ENCODE results near the gene FBXO46.
"Not testable (repeated sequence)": the region's sequence is repeated elsewhere in the genome, so short reads cannot be mapped to it uniquely, and the experiment has no call there.

Gene FBXO46

DNA sequence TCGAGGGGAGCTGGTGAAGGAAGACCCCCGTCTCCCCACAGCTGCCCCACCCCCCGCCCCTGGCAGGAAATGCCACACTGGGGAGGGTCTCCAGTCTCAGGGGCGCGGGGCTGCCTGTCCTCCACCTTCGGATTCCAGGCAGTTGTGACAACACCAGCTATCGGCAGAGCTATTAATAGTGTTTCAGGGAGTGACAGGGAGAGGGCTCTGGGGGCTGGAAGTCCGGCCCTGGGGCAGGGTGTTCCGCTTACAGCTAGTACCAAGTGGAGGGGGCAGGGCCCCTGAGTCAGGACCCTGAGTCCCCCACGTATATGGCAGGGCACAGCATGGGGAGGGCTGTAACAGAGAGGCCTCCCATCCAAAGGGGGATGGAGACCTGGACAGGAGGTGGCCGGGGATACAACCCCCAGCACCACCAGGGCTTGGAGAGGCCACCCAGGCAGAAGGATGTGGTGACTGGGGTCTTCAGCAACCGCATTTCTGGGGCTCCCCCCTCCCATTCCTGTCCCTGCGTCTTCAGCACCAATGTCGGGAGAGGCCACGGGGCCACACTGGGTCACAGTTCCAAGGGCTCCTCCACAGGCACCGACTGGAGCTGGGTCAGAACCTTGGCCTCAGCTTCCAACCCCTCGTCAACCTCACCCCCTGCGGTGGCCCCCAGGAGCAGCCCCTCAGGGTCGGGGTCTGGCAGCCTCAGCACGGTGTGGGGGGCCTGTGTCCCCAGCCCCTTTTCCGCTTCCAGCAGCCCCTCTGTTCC, 34.4 kb upstream of the FBXO46 start:
- FAIRE-seq (no peak), DNase-seq (ENCODE audit: insufficient read length) (no peak)

GRCh38 chr19:45764475-45764874, 33.8 kb upstream of the FBXO46 start:
- no peak for TF ChIP-seq POLR2A (IDR thresholded peaks at IDR 0.05; ENCODE audit: low read depth, low read length)
- DNase-seq (ENCODE audit: insufficient read length) (no peak), FAIRE-seq (no peak)

More for the DNA sequence above, 34.4 kb upstream of the FBXO46 start:
- TF ChIP-seq TAF1 (IDR thresholded peaks at IDR 0.05; ENCODE audit: borderline replicate concordance, low read depth, low read length), result no peak
- TF ChIP-seq POLR2A (IDR thresholded peaks at IDR 0.05; ENCODE audit: low read depth, low read length), result no peak
- TF ChIP-seq POLR2AphosphoS5 (IDR thresholded peaks at IDR 0.05; ENCODE audit: low read depth, low read length), result no peak

DNA sequence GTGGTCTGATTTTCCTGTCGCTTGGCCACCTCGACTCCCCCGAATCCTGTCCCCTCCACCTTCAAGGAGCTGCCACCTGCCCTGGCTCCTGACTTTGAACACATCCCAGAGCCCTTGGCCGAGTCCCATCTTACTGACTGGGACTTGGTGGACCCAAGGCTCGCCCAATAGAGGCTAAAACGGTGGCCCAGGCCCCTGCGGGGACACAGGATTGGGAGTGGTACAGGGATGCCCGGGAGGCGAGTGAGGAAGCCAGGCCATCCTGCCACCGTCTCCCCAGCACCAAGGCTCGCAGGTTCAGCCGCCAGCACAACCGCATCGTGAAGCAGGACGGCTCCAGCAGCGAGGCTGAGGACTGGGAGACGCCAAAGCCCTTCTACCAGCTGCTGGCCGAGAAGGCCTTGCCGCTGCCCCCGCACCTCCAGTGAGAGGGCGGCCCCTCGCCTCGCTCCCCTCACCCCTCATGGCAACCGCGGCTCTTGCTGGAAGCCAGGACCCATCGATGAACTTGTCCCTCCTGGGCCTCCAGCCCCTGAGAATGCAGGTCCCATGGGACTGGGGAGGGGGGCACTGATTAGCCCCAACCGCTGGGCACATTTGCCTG, 33.1 kb upstream of the FBXO46 start:
- FAIRE-seq (no peak), DNase-seq (ENCODE audit: insufficient read length) (no peak)

GRCh38 chr19:45762870-45763631, 32.4 kb upstream of the FBXO46 start:
- TF ChIP-seq POLR2AphosphoS5 (IDR thresholded peaks at IDR 0.05; ENCODE audit: low read depth, low read length) (no peak), POLR2A (IDR thresholded peaks at IDR 0.05; ENCODE audit: low read depth, low read length) (no peak), TAF1 (IDR thresholded peaks at IDR 0.05; ENCODE audit: borderline replicate concordance, low read depth, low read length) (no peak)
- FAIRE-seq, result no peak
- no peak for DNase-seq (ENCODE audit: insufficient read length)

More for the DNA sequence above, 33.1 kb upstream of the FBXO46 start:
- no peak for TF ChIP-seq TAF1 (IDR thresholded peaks at IDR 0.05; ENCODE audit: borderline replicate concordance, low read depth, low read length)
- no peak for TF ChIP-seq POLR2AphosphoS5 (IDR thresholded peaks at IDR 0.05; ENCODE audit: low read depth, low read length)
- TF ChIP-seq POLR2A (IDR thresholded peaks at IDR 0.05; ENCODE audit: low read depth, low read length), result no peak

DNA sequence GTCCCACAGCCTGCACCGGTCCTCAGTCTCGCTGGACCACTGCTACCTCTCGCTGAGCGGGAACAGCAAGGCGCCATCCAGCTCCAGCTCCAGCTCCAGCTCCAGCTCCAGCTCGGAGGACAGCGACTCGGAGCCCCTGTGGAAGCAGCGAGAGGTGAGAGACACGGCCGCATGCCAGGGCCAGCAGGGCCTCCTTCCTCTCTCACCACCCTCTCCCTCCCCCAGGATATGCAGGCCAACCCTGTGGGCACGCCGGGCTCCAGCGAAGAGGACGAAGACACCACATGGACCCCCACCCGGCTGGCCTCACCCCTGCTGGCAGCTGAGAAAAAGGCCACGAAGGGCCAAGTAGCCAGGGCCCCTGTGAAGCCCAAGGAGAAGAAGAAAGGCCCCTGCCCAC, 31.0 kb upstream of the FBXO46 start:
- DNase-seq (ENCODE audit: insufficient read length) (no peak), FAIRE-seq (no peak)
- TF ChIP-seq POLR2AphosphoS5 (IDR thresholded peaks at IDR 0.05; ENCODE audit: low read depth, low read length) (no peak), TAF1 (IDR thresholded peaks at IDR 0.05; ENCODE audit: borderline replicate concordance, low read depth, low read length) (no peak), POLR2A (IDR thresholded peaks at IDR 0.05; ENCODE audit: low read depth, low read length) (no peak)

GRCh38 chr19:45758921-45759320, 28.2 kb upstream of the FBXO46 start:
- TF ChIP-seq TAF1 (IDR thresholded peaks at IDR 0.05; ENCODE audit: borderline replicate concordance, low read depth, low read length), result no peak
- TF ChIP-seq POLR2AphosphoS5 (IDR thresholded peaks at IDR 0.05; ENCODE audit: low read depth, low read length), result no peak
- TF ChIP-seq POLR2A (IDR thresholded peaks at IDR 0.05; ENCODE audit: low read depth, low read length), result no peak
- FAIRE-seq (no peak), DNase-seq (ENCODE audit: insufficient read length) (no peak)

GRCh38 chr19:45757695-45758094, 27.0 kb upstream of the FBXO46 start:
- no peak for FAIRE-seq

DNA sequence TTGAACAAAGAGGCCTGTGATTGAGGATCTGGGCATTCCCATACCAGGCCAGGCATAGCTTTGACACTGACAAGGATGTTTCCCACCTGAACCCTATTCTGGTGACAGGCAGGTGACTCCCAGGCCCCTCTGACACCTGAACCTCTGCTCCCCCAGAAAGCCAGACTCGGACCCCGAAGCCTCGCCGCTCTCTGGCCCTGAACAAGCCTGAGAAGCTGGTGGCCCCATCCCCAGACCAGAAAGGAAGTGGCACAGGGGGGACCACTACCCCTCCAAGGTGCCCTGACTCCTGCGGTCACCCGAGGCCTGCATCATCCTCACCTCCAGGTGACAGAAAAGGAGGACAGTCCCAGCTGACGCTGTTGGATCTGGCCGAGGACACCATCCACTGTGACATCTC, 23.6 kb upstream of the FBXO46 start:
- no peak for TF ChIP-seq POLR2A (IDR thresholded peaks at IDR 0.05; ENCODE audit: low read depth, low read length)
- no peak for TF ChIP-seq TAF1 (IDR thresholded peaks at IDR 0.05; ENCODE audit: borderline replicate concordance, low read depth, low read length)
- FAIRE-seq (no peak), DNase-seq (ENCODE audit: insufficient read length) (no peak)

More at GRCh38 chr19:45757695-45758094, 27.0 kb upstream of the FBXO46 start:
- TF ChIP-seq POLR2A (IDR thresholded peaks at IDR 0.05; ENCODE audit: low read depth, low read length), result no peak
- TF ChIP-seq TAF1 (IDR thresholded peaks at IDR 0.05; ENCODE audit: borderline replicate concordance, low read depth, low read length), result no peak
- no peak for TF ChIP-seq POLR2AphosphoS5 (IDR thresholded peaks at IDR 0.05; ENCODE audit: low read depth, low read length)
- no peak for DNase-seq (ENCODE audit: insufficient read length)

GRCh38 chr19:45753548-45753947, 22.9 kb upstream of the FBXO46 start:
- no peak for TF ChIP-seq POLR2AphosphoS5 (IDR thresholded peaks at IDR 0.05; ENCODE audit: low read depth, low read length)
- TF ChIP-seq TAF1 (IDR thresholded peaks at IDR 0.05; ENCODE audit: borderline replicate concordance, low read depth, low read length), result no peak
- TF ChIP-seq POLR2A (IDR thresholded peaks at IDR 0.05; ENCODE audit: low read depth, low read length), result no peak
- peak; percentile 19 for DNase-seq (ENCODE audit: insufficient read length)
- no peak for FAIRE-seq

GRCh38 chr19:45752639-45753038, 21.9 kb upstream of the FBXO46 start:
- no peak for DNase-seq (ENCODE audit: insufficient read length)
- TF ChIP-seq POLR2A (IDR thresholded peaks at IDR 0.05; ENCODE audit: low read depth, low read length), result no peak
- TF ChIP-seq POLR2AphosphoS5 (IDR thresholded peaks at IDR 0.05; ENCODE audit: low read depth, low read length), result no peak
- TF ChIP-seq TAF1 (IDR thresholded peaks at IDR 0.05; ENCODE audit: borderline replicate concordance, low read depth, low read length), result no peak
- FAIRE-seq, result no peak

GRCh38 chr19:45751483-45751882, 20.8 kb upstream of the FBXO46 start:
- not testable (repeated sequence) for FAIRE-seq; DNase-seq (ENCODE audit: insufficient read length)

- no peak for FAIRE-seq
- DNase-seq (ENCODE audit: insufficient read length), result no peak
- TF ChIP-seq POLR2AphosphoS5 (IDR thresholded peaks at IDR 0.05; ENCODE audit: low read depth, low read length) (no peak), POLR2A (IDR thresholded peaks at IDR 0.05; ENCODE audit: low read depth, low read length) (no peak), TAF1 (IDR thresholded peaks at IDR 0.05; ENCODE audit: borderline replicate concordance, low read depth, low read length) (no peak)
Measured at GRCh38 chr19:45747513-45747912, 16.8 kb upstream of the FBXO46 start.
